Measurements from ENCODE around the gene F10. TPM values are rescaled to one million over a fixed set of nuclear protein-coding genes. Genes with fewer than 3 reads are reported as not detected.
"Not testable (repeated sequence)": the region's sequence is repeated elsewhere in the genome, so short reads cannot be mapped to it uniquely, and the experiment has no call there.

F10 gene
- polyA plus RNA-seq, 1 donor from 2014 or later = not detected

DNA sequence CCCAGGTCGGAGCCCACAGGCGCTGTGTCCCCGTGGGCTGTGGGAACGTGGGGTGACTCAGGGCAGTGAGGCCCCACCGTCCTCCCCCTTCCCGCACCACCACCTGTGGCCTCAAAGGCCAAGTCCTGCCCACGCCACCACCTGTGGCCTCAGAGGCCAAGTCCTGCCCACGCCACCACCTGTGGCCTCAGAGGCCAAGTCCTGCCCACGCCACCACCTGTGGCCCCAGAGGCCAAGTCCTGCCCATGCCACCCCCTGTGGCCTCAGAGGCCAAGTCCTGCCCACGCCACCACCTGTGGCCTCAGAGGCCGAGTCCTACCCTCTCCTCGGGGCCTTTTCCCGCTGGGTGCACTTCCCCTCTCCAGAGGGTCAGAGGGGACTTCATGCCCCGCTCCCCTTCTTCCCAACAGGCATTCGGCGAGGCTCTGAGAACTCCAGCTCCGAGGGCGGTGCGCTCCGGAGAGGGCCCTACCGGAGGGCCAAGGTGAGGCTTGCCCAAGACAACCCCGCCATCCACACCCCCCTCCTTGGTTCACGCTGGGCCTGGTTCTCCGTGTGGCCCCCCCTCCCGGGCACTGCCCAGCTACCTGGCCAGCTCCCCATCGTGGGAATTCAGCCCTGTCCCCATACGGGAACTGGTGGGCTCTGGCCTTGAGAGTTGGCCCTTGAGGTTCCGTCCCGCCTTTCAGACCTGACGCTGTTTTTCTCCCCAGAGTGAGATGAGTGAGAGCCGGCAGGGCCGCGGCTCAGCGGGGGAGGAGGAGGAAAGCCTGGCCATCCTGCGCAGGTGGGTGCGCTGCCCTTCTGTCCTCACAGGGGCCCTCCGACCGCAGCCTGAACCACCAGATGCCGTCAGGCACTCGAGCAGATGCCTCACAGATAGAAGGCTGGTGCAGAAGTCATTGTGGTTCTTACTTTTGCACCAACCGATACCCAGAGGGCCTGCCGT is 44.4 kb upstream of the F10 start:
- H3K27ac ChIP-seq (ENCODE audit: low read length) = no peak overlapping the region
- TF ChIP-seq TAF1 (IDR thresholded peaks at IDR 0.05; ENCODE audit: low read depth) (no peak), EP300 (conservative IDR thresholded peaks at IDR 0.05; ENCODE audit: poor library complexity, severe bottlenecking) (no peak), RAD21 (conservative IDR thresholded peaks at IDR 0.05) (no peak), SMC3 (conservative IDR thresholded peaks at IDR 0.05; ENCODE audit: poor library complexity) (no peak), EZH2 (IDR thresholded peaks at IDR 0.05; ENCODE audit: borderline replicate concordance, insufficient read depth, low read length, poor library complexity, severe bottlenecking) (no peak), POLR2AphosphoS5 (IDR thresholded peaks at IDR 0.05) (no peak), CTCF (IDR thresholded peaks at IDR 0.05; ENCODE audit: poor library complexity, severe bottlenecking) (no peak), MXI1 (conservative IDR thresholded peaks at IDR 0.05; ENCODE audit: poor library complexity, severe bottlenecking) (no peak), REST (IDR thresholded peaks at IDR 0.05; ENCODE audit: borderline replicate concordance) (no peak)
- H3K4me3 ChIP-seq (ENCODE audit: low read length) = no peak overlapping the region
- H3K36me3 ChIP-seq (ENCODE audit: insufficient read depth, low read length) = peaks cover 5% of the 10 kb centered on the region
- H3K27me3 ChIP-seq (ENCODE audit: insufficient read depth, low read depth, low read length) = no peaks in the 10 kb centered on the region
- no peak overlapping the region for H3K9ac ChIP-seq (ENCODE audit: low read length)
- no peaks in the 10 kb centered on the region for H3K9me2 ChIP-seq (ENCODE audit: insufficient read depth, low read length)
- no peaks in the 10 kb centered on the region for H4K20me1 ChIP-seq (ENCODE audit: insufficient read depth)
- no peak overlapping the region for H2AFZ ChIP-seq (ENCODE audit: low read depth, low read length)
- H3F3A ChIP-seq (ENCODE audit: insufficient read depth, low read length, poor library complexity, severe bottlenecking) = no peaks in the 10 kb centered on the region
- no peaks in the 10 kb centered on the region for H3K9me3 ChIP-seq (ENCODE audit: low read length)
- no peak overlapping the region for H3K4me2 ChIP-seq (ENCODE audit: low read length)
- H3K79me2 ChIP-seq (replicated peaks; ENCODE audit: insufficient read depth, low read length) = no peaks in the 10 kb centered on the region

GRCh38 chr13:113078902-113079780 is 43.5 kb upstream of the F10 start:
- no peaks in the 10 kb centered on the region for H4K20me1 ChIP-seq (ENCODE audit: insufficient read depth)
- H3K9ac ChIP-seq (ENCODE audit: low read length) = no peak overlapping the region
- H3K9me3 ChIP-seq (ENCODE audit: low read length) = no peaks in the 10 kb centered on the region
- no peaks in the 10 kb centered on the region for H3K27me3 ChIP-seq (ENCODE audit: insufficient read depth, low read depth, low read length)
- H3K4me2 ChIP-seq (ENCODE audit: low read length) = no peak overlapping the region
- no peaks in the 10 kb centered on the region for H3K79me2 ChIP-seq (replicated peaks; ENCODE audit: insufficient read depth, low read length)
- no peak overlapping the region for H2AFZ ChIP-seq (ENCODE audit: low read depth, low read length)
- H3K9me2 ChIP-seq (ENCODE audit: insufficient read depth, low read length) = no peaks in the 10 kb centered on the region
- H3K36me3 ChIP-seq (ENCODE audit: insufficient read depth, low read length) = peaks cover 5% of the 10 kb centered on the region
- H3K27ac ChIP-seq (ENCODE audit: low read length) = no peak overlapping the region
- no peak overlapping the region for H3K4me3 ChIP-seq (ENCODE audit: low read length)
- no peak for TF ChIP-seq POLR2AphosphoS5 (IDR thresholded peaks at IDR 0.05)
- no peaks in the 10 kb centered on the region for H3F3A ChIP-seq (ENCODE audit: insufficient read depth, low read length, poor library complexity, severe bottlenecking)

DNA sequence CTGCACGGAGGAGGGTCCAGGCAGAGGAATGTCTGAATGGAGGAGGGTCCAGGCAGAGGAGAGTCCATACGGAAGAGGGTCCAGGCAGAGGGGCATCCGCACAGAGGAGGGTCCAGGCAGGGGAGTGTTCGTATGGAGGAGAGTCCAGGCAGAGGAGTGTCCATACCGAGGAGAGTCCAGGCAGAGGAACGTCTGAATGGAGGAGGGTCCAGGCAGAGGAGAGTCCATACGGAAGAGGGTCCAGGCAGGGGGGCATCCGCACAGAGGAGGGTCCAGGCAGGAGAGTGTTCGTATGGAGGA is 42.9 kb upstream of the F10 start:
- H3K36me3 ChIP-seq (ENCODE audit: insufficient read depth, low read length); H3K4me3 ChIP-seq (ENCODE audit: low read length); H4K20me1 ChIP-seq (ENCODE audit: insufficient read depth); H3F3A ChIP-seq (ENCODE audit: insufficient read depth, low read length, poor library complexity, severe bottlenecking); H3K9ac ChIP-seq (ENCODE audit: low read length); H3K9me3 ChIP-seq (ENCODE audit: low read length); H2AFZ ChIP-seq (ENCODE audit: low read depth, low read length); H3K9me2 ChIP-seq (ENCODE audit: insufficient read depth, low read length); H3K27me3 ChIP-seq (ENCODE audit: insufficient read depth, low read depth, low read length); H3K79me2 ChIP-seq (replicated peaks; ENCODE audit: insufficient read depth, low read length); H3K4me2 ChIP-seq (ENCODE audit: low read length); H3K27ac ChIP-seq (ENCODE audit: low read length): not testable (repeated sequence)

Data from neural cell (in vitro differentiated cells).